GM18519 (cell line): ENCODE data around the gene CNDP1.
A peak's percentile ranks its signal among the peaks of the same experiment; 100 is the strongest.
"Not testable (repeated sequence)": the region's sequence is repeated elsewhere in the genome, so short reads cannot be mapped to it uniquely, and the experiment has no call there.

Experiments
- ATAC-seq: cut with Tn5 transposase; IDR thresholded peaks from one replicate; pipeline ENCODE4 v1.9.1; 2021; ENCODE audit warnings: mild to moderate bottlenecking, moderate library complexity; ENCODE audit not compliant: unreplicated experiment, low FRiP score

Gene CNDP1, protein sequence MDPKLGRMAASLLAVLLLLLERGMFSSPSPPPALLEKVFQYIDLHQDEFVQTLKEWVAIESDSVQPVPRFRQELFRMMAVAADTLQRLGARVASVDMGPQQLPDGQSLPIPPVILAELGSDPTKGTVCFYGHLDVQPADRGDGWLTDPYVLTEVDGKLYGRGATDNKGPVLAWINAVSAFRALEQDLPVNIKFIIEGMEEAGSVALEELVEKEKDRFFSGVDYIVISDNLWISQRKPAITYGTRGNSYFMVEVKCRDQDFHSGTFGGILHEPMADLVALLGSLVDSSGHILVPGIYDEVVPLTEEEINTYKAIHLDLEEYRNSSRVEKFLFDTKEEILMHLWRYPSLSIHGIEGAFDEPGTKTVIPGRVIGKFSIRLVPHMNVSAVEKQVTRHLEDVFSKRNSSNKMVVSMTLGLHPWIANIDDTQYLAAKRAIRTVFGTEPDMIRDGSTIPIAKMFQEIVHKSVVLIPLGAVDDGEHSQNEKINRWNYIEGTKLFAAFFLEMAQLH

DNA sequence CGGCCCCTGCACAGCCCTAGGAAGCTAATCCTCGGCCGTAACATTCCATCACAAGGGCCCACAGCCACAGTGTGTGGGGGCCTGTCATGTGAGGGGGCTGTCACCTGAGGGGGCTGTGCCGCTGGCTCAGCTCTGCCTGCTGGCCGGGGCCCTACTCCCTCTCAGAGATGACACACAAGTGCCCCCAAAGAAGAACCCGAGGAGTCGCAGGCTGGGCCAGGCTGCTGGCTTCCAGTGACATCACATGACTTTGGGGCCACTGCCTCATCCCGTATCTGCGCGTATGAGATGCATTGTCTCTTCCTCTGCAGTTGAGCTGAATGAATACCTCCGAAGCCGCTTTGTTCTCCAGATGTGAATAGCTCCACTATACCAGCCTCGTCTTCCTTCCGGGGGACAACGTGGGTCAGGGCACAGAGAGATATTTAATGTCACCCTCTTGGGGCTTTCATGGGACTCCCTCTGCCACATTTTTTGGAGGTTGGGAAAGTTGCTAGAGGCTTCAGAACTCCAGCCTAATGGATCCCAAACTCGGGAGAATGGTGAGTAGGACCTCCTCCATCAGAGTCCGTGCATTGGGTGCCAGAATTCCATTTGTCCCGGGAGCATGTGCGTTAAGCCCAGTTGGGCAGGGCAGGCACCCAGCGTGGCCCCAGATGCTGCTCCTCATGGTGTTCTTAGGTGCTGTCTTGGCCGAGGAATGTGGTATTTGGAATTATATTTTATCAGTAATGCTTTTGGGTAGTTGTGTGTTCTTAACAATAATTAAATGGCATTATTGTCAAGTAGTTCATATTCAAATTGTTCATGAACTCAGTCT, at the start of gene CNDP1:
TSS of gene CNDP1 (plus strand) at position 351 of the 820 bp plus-strand sequence. CDS start at position 519, 168 bp downstream.
- no peak for ATAC-seq

DNA sequence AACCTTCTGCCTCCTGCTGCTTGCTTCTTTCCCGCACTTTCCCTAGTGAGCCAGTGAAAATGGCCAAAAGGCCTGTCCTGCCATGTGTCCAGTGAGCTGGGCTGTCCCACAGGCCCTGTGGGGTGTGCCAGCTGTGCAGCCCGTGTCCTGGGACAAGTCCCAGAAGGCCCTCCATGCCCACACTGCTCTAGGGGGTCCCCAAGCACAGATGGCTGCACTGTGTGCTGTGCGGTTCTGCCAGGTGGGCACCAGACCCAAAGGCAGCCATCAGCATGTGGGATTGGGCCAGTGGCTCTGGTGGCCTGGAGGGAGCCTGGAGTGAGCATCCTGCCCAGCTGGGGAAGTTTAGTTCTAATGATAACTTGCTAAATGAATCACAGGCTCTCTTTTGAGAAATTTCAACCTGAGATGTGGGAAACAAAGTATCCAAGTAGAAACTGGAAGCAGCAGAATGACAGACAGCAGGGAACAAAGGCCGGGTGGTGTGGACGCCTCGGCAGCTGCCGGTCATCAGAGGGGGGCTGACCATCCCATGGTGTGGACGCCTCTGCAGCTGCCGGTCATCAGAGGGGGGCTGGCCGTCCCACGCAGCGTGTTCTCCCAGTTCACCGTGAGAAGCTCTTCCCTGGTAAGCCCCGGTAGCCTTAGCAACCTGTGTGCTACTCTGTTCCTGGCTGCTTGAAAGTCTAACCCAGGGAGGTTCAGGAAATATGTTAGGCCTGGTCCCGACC, 48.0 kb upstream of the CNDP1 start:
- ATAC-seq, result no peak

DNA sequence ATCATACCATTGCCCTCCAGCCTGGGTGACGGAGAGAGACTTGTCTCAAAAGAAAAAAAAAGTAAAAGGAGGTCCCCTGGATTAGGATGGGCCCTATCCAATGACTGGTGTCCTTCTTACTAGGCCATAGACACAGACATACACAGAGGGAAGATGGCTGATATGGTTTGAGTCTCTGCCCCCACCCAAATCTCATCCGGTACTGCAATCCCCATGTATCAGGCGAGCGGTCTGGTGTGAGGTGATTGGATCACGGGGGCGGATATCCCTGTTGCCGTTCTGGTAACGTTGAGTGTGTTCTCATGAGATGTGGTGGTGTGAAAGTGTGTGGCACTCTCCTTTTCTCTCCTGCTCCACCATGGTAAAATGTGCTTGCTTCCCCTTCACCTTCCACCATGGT, 45.9 kb upstream of the CNDP1 start:
- no peak for ATAC-seq

DNA sequence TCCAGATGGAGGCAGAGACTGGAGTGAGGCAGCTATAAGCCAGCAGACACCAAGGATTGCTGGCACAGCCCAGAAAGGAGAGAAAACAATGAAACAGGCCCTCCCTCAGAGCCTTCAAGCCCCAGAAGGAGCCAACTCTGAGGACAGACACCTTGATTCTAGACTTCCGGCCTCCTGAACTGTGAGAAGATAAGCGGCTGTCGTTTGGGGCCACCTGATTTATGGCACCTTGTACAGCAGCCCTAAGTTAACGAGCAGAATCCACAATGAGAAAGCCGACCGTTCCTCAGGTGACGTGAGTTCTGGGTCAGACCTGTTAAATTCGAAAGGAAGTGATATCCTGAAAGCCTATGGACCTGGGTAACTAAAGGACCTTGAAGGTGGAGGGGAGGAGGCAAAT, 45.4 kb upstream of the CNDP1 start:
- no peak for ATAC-seq

DNA sequence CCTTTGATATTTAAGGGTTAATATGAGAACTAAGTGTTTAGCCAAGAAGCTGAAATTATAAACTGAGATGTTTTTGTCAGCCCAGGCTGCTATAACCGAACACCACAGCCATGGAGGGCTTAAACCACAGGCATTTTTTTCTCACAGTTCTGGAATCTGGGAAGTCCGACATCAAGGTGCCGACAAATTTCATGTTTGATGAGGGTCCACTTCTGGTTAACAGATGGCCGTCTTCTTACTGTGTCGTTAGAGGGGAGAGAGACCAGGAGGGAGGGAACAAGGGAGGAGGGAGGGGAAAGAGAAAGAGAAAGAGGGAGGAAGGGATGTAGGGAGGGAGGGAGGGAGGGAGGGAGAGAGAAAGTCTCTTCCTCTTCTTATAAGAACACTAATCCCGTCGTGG, 44.6 kb upstream of the CNDP1 start:
- ATAC-seq, result no peak

DNA sequence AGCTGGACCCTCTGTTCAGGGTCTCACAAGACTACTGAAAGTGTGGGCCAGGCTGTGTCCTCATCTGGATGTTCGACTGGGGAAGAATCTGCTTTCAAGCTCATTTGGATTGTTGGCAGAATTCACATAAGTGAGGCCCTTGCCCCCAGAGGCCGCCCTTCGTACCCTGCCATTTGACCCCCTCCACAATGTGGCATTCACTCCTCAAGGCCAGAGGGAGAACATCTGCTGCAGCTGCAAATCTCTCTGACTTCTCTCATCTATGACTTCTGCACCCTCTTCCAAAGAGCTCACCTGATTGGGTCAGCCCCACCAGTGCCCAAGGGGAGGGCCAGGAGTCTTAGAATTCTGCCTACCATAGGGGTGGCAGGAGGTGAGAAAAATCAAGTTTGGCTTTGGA, 42.0 kb upstream of the CNDP1 start:
- ATAC-seq, result no peak

DNA sequence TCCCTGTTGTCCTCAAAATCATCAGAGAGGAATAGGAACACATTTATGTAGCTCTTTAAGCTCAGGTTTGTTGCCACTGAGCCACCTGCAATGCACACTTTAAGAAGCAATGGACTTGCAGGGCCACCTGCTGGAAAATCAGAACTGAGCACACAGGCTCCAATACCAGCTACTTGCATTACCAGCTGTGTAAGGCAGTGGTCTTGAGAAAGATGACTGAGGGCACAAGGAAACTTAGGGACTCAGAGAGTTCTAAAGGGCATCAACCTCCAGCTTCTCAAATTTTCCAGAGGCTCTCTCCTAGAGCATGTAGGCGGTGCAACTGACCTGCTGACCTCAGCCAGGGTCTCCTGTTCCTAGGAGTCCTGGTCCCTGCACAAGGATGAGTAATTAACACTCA, 40.6 kb upstream of the CNDP1 start:
- peak; percentile 41 for ATAC-seq

DNA sequence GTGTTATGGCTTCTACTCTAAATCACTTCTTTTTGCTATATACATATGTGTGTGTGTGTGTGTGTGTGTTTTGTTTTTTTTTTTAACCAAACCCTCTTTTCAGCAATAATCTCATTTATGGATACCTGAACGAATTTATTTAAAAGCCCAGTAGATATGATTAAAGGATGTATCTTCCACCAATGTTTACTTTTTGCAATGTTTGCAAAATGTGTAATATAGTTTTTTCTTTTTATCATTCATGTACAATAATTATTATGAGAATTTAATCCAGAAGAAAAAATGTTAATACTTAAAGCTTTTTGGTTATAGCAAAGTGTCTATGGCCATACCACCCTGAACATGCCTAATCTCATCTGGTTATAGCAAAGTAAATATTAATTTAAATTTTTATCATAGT, 39.8 kb upstream of the CNDP1 start:
- no peak for ATAC-seq

DNA sequence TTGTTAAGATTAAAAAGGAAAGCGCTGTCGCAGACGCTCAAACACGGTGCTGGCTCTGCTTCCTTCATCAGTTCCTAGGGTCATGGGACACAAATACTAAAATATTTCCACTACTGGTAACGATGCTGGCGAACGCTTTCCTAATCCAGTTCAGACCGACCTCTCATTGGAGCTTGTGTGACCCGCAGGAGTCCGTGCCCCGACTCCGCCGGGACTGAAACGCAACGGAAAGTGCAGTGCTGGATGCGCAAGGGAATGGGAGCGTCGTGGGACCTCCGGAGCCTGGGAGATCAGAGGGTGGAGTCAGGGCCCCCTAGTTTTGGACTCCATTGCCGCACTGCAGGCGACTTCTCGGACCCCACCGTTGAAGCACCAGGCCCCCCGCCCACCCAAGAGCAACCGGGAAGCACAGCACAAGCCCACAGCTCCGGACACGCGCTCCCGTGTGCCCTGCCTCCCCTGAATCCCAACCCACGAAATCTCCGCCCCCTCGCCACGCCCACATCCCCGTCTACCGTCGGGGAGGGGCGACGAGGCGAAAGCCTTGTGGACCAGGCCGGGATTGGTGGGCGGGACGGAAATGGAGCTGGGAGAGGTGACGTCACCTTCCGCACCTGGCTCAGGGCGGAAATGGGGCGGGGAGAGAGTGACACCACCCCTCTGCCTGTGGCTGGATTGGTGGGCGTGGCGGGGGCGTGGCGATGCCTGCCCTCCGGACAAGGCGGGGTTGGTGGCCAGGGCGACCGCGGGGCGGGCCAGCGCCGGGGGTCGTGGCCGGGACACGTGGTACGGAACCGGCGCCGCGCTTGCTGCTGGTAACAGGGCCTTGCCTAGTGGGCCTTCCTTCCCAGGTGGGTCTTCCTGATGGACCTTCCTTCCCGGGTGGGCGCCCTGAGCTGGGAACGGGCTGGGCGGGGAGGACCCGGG, 38.5 kb upstream of the CNDP1 start, which contains the start of gene CNDP2:
TSS of gene CNDP2 (plus strand) at position 783 of the 927 bp plus-strand sequence. CDS start 3,611 bp downstream, outside the sequence.
- peak; percentile 53 for ATAC-seq

DNA sequence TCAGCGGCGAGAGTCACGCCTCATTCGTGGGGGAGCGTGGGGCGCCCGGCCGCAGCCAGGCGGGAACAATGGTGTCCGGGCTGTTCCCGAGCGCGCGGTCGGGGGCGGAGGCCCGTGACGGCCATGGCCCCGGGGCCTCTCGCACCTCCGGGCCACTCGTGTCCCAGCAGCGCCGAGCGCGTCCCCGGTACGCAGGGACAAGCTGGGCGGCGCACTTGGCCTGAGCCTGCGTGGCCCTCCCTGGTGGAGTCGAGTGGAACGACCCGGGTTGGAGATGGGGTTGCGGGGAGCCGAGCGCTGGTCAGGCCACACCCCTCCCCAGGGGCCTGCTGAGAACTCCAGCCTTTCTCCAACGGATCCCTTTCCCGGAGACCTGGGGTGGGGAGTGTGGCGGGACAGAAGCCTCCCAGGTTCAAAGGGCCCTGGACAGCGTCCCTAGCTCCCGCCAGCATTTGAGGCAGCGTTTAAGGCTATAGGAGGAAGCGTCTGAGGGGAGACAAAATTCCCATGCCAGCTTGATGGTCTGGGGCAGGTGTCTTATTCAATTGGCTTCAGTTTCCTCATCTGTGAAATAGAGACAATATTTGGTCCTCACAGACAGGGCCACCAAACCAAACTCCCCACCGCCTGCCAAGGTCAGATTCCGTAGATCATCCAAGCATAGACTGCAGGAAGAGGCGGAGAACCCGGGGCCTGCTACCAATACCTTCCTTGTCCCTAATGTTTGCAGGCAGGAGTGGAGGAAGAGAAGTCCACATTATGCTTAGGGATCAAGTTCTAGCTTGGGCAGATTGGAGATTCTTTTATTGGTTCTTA, 37.6 kb upstream of the CNDP1 start:
- ATAC-seq, result peak; percentile 9

DNA sequence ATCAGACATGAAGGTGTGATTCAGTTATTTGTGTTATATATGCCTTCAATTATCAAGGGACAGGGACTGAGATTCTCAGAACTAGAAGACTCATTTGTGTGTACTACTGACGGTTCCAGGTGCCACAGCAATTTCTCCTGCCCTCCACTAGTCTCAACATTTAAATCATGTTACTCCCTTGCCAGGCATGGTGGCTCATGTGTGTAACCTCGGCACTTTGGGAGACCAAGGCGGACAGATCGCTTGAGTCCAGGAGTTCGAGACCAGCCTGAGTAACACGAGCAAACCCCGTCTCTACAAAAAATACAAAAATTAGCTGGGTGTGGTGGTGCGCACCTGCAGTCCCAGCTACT, 37.0 kb upstream of the CNDP1 start:
- no peak for ATAC-seq

DNA sequence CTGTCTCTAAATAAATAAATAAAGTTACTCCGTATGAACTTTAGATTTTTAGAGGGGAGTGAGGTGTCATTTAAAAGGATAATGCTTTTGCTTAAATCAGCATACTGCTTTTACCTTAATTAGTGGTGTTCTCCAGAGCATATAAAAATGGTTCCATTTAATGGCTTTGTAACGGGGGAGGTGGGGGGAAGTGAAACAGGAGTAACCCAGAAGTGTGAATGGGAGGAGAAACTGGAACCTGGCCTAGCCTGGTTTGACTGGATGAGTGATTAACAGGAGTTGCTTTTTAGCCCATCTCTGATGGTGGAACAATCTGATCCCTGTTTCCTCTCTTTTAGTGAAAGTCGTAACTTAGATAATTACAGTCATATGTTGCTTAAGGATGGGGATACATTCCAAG, 36.5 kb upstream of the CNDP1 start:
- no peak for ATAC-seq

DNA sequence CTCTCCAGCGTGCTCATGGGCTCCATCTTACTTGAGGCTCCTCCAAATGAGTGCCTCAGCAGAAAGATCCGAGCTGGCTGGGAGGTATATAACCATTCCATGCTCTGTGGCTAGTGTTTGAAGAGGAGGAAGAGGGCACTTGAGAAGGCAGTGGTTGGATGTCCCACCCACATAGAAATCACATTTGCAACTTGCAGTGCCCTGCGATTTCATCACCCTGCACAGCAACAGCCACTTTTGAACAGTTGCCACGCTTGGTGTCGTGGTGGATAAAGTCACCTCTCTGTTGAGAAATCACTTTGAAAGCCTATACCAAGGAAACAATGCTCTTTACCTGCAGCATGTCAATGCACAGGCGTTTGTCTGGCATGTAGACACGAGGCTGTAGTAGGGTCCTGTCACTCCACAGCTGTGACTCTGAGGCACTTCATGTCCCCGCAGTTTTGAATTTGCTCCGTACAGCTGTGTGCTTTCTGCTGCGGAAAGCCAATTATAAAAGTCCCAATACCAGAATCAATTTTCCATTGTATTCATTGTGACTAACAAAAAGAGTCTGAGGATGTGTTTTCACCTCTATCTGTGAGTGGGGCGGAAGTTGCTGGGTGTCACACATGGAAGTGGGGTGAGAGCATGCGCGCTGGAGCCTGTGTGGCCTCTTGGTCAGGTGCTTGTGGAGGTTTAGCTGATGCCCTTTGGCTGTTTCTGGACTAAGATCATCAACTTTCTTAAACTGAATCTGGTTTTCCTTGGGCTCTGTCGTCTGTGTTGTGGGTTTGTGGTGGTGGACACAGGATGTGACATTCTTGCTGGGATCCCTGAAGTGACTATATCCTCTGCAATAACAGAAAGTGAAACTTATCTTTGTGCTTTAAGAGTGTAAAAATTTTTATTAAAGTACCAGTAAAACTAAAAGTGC, 35.3 kb upstream of the CNDP1 start:
- ATAC-seq, result peak; percentile 28

DNA sequence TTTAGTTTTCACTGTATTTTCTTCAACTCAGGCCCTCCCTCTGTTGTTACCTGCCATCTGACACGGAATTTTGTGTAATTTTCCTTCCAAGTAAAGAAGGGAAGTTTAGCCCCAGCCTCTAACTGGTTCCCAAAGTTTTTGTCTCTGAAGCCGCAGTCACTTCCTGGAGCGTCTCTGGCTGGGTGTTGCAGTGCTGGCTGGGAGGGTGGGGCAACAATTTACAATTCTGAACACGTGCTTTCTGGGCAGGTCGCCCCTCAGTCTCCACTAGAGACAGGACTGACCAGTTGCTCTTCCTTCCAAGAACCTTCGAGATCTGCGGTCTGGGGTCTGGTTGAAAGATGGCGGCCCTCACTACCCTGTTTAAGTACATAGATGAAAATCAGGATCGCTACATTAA, 34.7 kb upstream of the CNDP1 start:
- ATAC-seq, result peak; percentile 27

DNA sequence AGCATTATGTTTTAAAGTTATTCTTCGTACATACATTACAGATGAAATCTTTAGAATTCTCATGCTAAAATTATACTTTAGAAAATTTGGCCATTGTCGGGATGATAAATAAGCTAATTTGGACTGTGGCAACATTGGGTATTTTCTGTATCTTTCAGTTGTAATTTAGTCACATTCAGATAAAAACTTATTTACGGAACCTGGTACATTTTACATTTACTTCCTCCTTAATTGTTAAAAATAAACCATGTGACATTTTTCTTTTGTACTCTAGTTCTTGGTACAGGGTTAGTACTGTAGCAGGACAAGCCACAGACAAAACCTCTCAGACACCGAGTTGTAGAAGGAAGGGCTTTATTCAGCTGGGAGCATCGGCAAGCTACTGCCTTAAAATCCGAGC, 33.9 kb upstream of the CNDP1 start:
- ATAC-seq, result no peak

DNA sequence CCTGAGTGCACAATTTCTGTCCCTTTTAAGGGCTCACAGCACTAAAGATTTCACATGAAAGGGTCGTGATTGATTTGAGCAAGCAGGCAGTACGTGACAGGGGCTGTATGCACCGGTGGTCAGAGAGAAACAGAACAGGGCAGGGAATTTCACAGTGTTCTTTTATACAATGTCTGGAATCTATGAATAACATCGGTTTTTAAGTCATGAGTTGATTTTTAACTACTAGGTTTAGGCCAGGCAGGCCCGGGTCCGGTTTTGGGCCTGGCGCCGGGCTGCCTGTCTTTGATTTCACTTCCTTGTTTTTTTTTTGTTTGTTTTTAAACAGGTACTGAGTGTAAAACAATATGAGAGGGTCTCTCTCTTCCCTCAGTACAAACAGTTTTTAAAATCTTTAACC, 33.5 kb upstream of the CNDP1 start:
- ATAC-seq, result not testable (repeated sequence)

DNA sequence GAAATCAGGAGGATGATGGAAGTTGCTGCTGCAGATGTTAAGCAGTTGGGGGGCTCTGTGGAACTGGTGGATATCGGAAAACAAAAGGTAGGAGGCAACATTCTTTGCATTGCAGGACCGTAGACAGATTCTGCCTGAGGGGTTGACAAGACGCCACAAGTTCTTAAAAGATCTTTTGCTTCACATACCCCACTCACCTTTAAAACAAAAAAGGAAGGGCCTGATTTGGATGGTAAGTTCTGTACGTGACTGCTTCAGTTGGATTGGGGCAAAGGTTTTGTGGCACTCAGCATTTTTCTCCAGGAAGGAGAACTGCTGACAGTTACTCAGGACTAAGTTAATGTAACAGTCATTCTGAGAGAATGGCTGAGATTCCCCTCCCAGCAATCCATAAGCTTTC, 32.9 kb upstream of the CNDP1 start:
- no peak for ATAC-seq

DNA sequence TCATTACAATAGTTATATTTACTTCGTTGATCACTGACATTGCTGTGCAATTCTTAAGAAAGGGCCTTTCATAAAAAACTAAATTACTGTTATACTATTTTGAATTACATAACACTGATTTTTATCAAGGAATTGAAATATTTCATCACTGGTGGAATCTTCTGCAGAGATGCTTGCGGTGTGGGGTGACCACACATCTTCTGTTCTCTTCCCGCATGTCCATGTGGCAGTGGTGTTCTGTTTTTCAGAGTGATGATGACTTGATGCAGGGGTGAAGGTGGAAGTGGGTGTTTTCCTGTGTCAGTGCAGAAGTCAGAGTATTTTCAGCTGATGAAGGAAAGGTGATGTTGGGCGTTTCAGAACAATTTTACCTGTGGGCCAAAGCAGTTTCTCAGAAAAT, 31.2 kb upstream of the CNDP1 start:
- ATAC-seq, result no peak
